H1 (cell line): ENCODE data around the gene TMEM147. TPM values are rescaled to one million over a fixed set of nuclear protein-coding genes. Genes with fewer than 3 reads are reported as not detected.

Experiments
- CTCF ChIA-PET: fragments of 300-600 bp; sonication (Branson Sonifier 250); formaldehyde crosslinking; loops from one replicate; lab custom pipeline; 2021; ENCODE audit not compliant: partially characterized antibody; lab: Charles Lee
- POLR2A ChIA-PET: fragments of 300-600 bp; sonication (Branson Sonifier 250); formaldehyde crosslinking; loops from one replicate; lab custom pipeline; 2021; ENCODE audit warnings: inconsistent platforms; ENCODE audit not compliant: partially characterized antibody; lab: Charles Lee
- DNase-seq, 2 experiments: peaks; one replicate each; pipeline versions ENCODE4 v3.0.0 to v3.0.0-alpha.2; 2010 to 2022; ENCODE audit warnings: low spot score in 2 of 2, low read depth in 1 of 2, mixed read lengths in 1 of 2
- FAIRE-seq: peaks from 2 replicates; lab custom pipeline; 2011; peaks lifted over from hg19 to GRCh38; lab: Jason Lieb, UNC
- H2AFZ ChIP-seq: 2 replicates; pipeline ENCODE4 v1.8.1; 2012; ENCODE audit warnings: low read length, inconsistent platforms
- H2AK5ac ChIP-seq: 2 replicates; pipeline ENCODE4 v1.6.1; 2013; ENCODE audit warnings: low read depth, low read length
- H2BK120ac ChIP-seq: replicated peaks from 2 replicates; pipeline ENCODE3; 2013; ENCODE audit warnings: low read depth, low read length, inconsistent platforms
- H2BK12ac ChIP-seq: 2 replicates; pipeline ENCODE4 v1.6.1; 2013; ENCODE audit warnings: low read depth, low read length
- H2BK15ac ChIP-seq: 2 replicates; pipeline ENCODE4 v1.6.1; 2013; ENCODE audit warnings: low read length
- H2BK20ac ChIP-seq: 2 replicates; pipeline ENCODE4 v1.6.1; 2013; ENCODE audit warnings: low read length
- H2BK5ac ChIP-seq: 2 replicates; pipeline ENCODE4 v1.6.1; 2013; ENCODE audit warnings: low read depth, low read length
- H3K14ac ChIP-seq: 2 replicates; pipeline ENCODE4 v1.6.1; 2013; ENCODE audit warnings: inconsistent platforms; ENCODE audit not compliant: insufficient read length
- H3K18ac ChIP-seq: 2 replicates; pipeline ENCODE4 v1.6.1; 2013; ENCODE audit warnings: low read length; ENCODE audit errors: extremely low read depth
- H3K23ac ChIP-seq: 2 replicates; pipeline ENCODE4 v1.6.1; 2013; ENCODE audit warnings: inconsistent platforms; ENCODE audit not compliant: insufficient read length
- H3K23me2 ChIP-seq: 2 replicates; pipeline ENCODE4 v1.6.1; 2013; ENCODE audit warnings: low read depth, low read length
- H3K27ac ChIP-seq: 2 replicates; pipeline ENCODE4 v1.6.1; 2011; ENCODE audit warnings: low read depth, low read length, inconsistent platforms
- H3K27me3 ChIP-seq, 4 experiments: replicated peaks in 1 of 4; 1 replicate in 1 of 4; 2 replicates in 3 of 4; pipeline versions ENCODE4 v1.6.1 to v1.8.1; 2011 to 2013; ENCODE audit warnings: low read length in 3 of 4, mild to moderate bottlenecking in 3 of 4, inconsistent platforms in 2 of 4, mixed read lengths in 2 of 4, moderate library complexity in 1 of 4; ENCODE audit not compliant: control insufficient read depth in 3 of 4, insufficient read depth in 3 of 4; ENCODE audit errors: extremely low read depth in 1 of 4
- H3K36me3 ChIP-seq, 4 experiments: 2 replicates each; pipeline versions ENCODE4 v1.6.1 to v1.8.1; 2011 to 2013; ENCODE audit warnings: mild to moderate bottlenecking in 4 of 4, low read length in 3 of 4, moderate library complexity in 2 of 4, control low read depth in 1 of 4, inconsistent platforms in 1 of 4; ENCODE audit not compliant: insufficient read depth in 4 of 4, control insufficient read depth in 2 of 4
- H3K4ac ChIP-seq: replicated peaks from 2 replicates; pipeline ENCODE3; 2013; ENCODE audit warnings: low read length, low read depth, mixed read lengths, inconsistent platforms; ENCODE audit not compliant: insufficient read length
- H3K4me1 ChIP-seq, 4 experiments: replicated peaks in 1 of 4; 1 replicate in 1 of 4; 2 replicates in 3 of 4; pipeline versions ENCODE4 v1.6.1 to v1.8.1; 2011 to 2013; ENCODE audit warnings: low read length in 3 of 4, inconsistent platforms in 2 of 4, mixed read lengths in 1 of 4; ENCODE audit not compliant: insufficient read depth in 4 of 4, control insufficient read depth in 3 of 4
- H3K4me2 ChIP-seq, 2 experiments: 2 replicates each; pipeline versions ENCODE4 v1.6.1 to v1.8.1; 2011 to 2013; ENCODE audit warnings: low read depth in 2 of 2, low read length in 2 of 2, control low read depth in 1 of 2, inconsistent platforms in 1 of 2, mild to moderate bottlenecking in 1 of 2; ENCODE audit not compliant: insufficient read depth in 1 of 2
- H3K4me3 ChIP-seq, 4 experiments: fragments of 200-600, 300-600 bp in 1 of 4; sonication (generic), shearing (Covaris generic), sonication (Bioruptor Twin) in 1 of 4; 2 replicates each; pipeline versions ENCODE4 v1.5.1 to v1.8.1; 2011 to 2016; ENCODE audit warnings: low read length in 4 of 4, low read depth in 3 of 4, control low read depth in 2 of 4, inconsistent platforms in 2 of 4, mild to moderate bottlenecking in 2 of 4, mixed read lengths in 1 of 4, moderate library complexity in 1 of 4; ENCODE audit not compliant: insufficient read depth in 2 of 4; ENCODE audit errors: extremely low read depth in 1 of 4
- H3K56ac ChIP-seq: replicated peaks from 2 replicates; pipeline ENCODE3; 2013; ENCODE audit warnings: low read depth, mild to moderate bottlenecking, mixed read lengths, low read length, inconsistent platforms; ENCODE audit not compliant: insufficient read length
- H3K79me1 ChIP-seq: 2 replicates; pipeline ENCODE4 v1.6.1; 2013; ENCODE audit warnings: low read depth, low read length, control low read depth
- H3K79me2 ChIP-seq, 2 experiments: 2 replicates each; pipeline versions ENCODE4 v1.6.1 to v1.8.1; 2012 to 2013; ENCODE audit warnings: low read length in 2 of 2, mild to moderate bottlenecking in 2 of 2, inconsistent platforms in 1 of 2; ENCODE audit not compliant: insufficient read depth in 2 of 2, control insufficient read depth in 1 of 2
- H3K9ac ChIP-seq, 4 experiments: replicated peaks in 1 of 4; 1 replicate in 1 of 4; 2 replicates in 3 of 4; pipeline versions ENCODE4 v1.6.1 to v1.8.1; 2011 to 2013; ENCODE audit warnings: low read depth in 3 of 4, low read length in 3 of 4, control low read depth in 2 of 4, mild to moderate bottlenecking in 2 of 4, moderate library complexity in 2 of 4, inconsistent platforms in 1 of 4; ENCODE audit errors: extremely low read depth in 1 of 4
- H3K9me3 ChIP-seq, 2 experiments: 2 replicates each; pipeline versions ENCODE4 v1.6.1 to v1.8.1; 2012 to 2013; ENCODE audit warnings: mild to moderate bottlenecking in 2 of 2, moderate library complexity in 2 of 2, control low read depth in 1 of 2, inconsistent platforms in 1 of 2, low read depth in 1 of 2, low read length in 1 of 2, mixed read lengths in 1 of 2; ENCODE audit not compliant: insufficient read depth in 2 of 2
- H4K20me1 ChIP-seq, 2 experiments: replicated peaks in 1 of 2; 2 replicates each; pipeline versions ENCODE3 to v1.8.1; 2011 to 2013; ENCODE audit warnings: inconsistent platforms in 2 of 2, low read length in 2 of 2, mild to moderate bottlenecking in 1 of 2; ENCODE audit not compliant: insufficient read depth in 2 of 2, control insufficient read depth in 1 of 2
- H4K5ac ChIP-seq: 2 replicates; pipeline ENCODE4 v1.6.1; 2013; ENCODE audit warnings: low read length, low read depth, mixed read lengths, inconsistent platforms; ENCODE audit not compliant: insufficient read length
- H4K8ac ChIP-seq: 2 replicates; pipeline ENCODE4 v1.8.0; 2013; ENCODE audit warnings: mild to moderate bottlenecking, moderate library complexity, low read length, inconsistent platforms; ENCODE audit not compliant: insufficient read depth; ENCODE audit errors: extremely low read depth
- H4K91ac ChIP-seq: replicated peaks from 2 replicates; pipeline ENCODE3; 2013; ENCODE audit warnings: low read length, mixed read lengths, inconsistent platforms; ENCODE audit not compliant: insufficient read length
- BACH1 ChIP-seq: IDR thresholded peaks from 2 replicates; pipeline ENCODE4 v1.6.1; 2012; ENCODE audit warnings: low read length, improper control_type of control experiment
- CBX5 ChIP-seq: fragments of 300-800, 300-1000 bp; sonication (generic); IDR thresholded peaks from 2 replicates; pipeline ENCODE4 v1.7.1; 2016; ENCODE audit warnings: antibody characterized with exemption, low read length, low read depth
- CTCF ChIP-seq, 3 experiments: IDR thresholded peaks; 1 replicate in 2 of 3; 2 replicates in 1 of 3; pipeline versions ENCODE4 v1.5.1 to v1.6.1; 2011; ENCODE audit warnings: low read length in 3 of 3, mild to moderate bottlenecking in 3 of 3, inconsistent platforms in 2 of 3, low read depth in 1 of 3, moderate library complexity in 1 of 3; ENCODE audit not compliant: insufficient read depth in 1 of 3; ENCODE audit errors: control extremely low read depth in 1 of 3
- E2F6 ChIP-seq: IDR thresholded peaks from 2 replicates; pipeline ENCODE4 v1.6.1; 2012; ENCODE audit warnings: inconsistent platforms
- EP300 ChIP-seq, 2 experiments: IDR thresholded peaks; 1 replicate in 1 of 2; 2 replicates in 1 of 2; pipeline ENCODE4 v1.6.1; 2011 to 2012; ENCODE audit warnings: low read depth in 2 of 2, low read length in 2 of 2, mild to moderate bottlenecking in 2 of 2, borderline replicate concordance in 1 of 2, inconsistent platforms in 1 of 2, moderate library complexity in 1 of 2
- EZH2 ChIP-seq: fragments of 200-600 bp; sonication (generic); IDR thresholded peaks from 2 replicates; pipeline ENCODE4 v1.7.1; 2012; ENCODE audit warnings: low read depth, mild to moderate bottlenecking, moderate library complexity, low read length, inconsistent platforms; ENCODE audit not compliant: severe bottlenecking
- JUND ChIP-seq: IDR thresholded peaks from 2 replicates; pipeline ENCODE4 v1.6.1; 2011; ENCODE audit warnings: mild to moderate bottlenecking, improper control_type of control experiment, low read length
- MAFK ChIP-seq: IDR thresholded peaks from 2 replicates; pipeline ENCODE4 v1.6.1; 2012; ENCODE audit warnings: low read depth, mild to moderate bottlenecking, improper control_type of control experiment, low read length
- PHF8 ChIP-seq: fragments of 200-600 bp; sonication (generic); conservative IDR thresholded peaks from 2 replicates; pipeline ENCODE4 v1.7.1; 2012; ENCODE audit warnings: low read depth, mild to moderate bottlenecking, inconsistent platforms, low read length, moderate library complexity
- WGBS, 2 experiments: shearing (Covaris generic) in 1 of 2; methylation state at CpG; one replicate each; pipeline versions ENCODE4 v1.1.6 to v1.1.7; 2013 to 2015; ENCODE audit warnings: low lambda C conversion rate in 2 of 2, mixed read lengths in 2 of 2, inconsistent platforms in 1 of 2, low coverage in 1 of 2, missing lambda C conversion rate in 1 of 2; ENCODE audit not compliant: insufficient replicate concordance in 2 of 2, insufficient coverage in 1 of 2, insufficient read length in 1 of 2; ENCODE audit errors: extremely low coverage in 1 of 2, missing lambda C conversion rate in 1 of 2; 5-methylcytosine and 5-hydroxymethylcytosine counted together
- polyA plus RNA-seq, 7 experiments: library from polyadenylated mRNA; depleted of rRNA in 3 of 7; stranded (reverse) in 5 of 7; unstranded in 2 of 7; fragments of >200 nt in 5 of 7; fragments of 200-250 nt in 2 of 7; gene quantifications; 1 replicate in 5 of 7; 2 replicates in 1 of 7; 4 replicates in 1 of 7; pipeline versions ENCODE4 v1.2.1 to v1.2.3, GENCODE V29; 2011 to 2013; ENCODE audit warnings: missing spikeins in 2 of 7, mixed read lengths in 2 of 7
- total RNA-seq: library from RNA; stranded (reverse); fragmentation: NEBNext Ultra II Directional; extraction: Animal tissue kit (Norgen Biotek cat#: 25700); gene quantifications from 2 replicates; pipeline ENCODE4 v1.2.1, GENCODE V29; 2021

Gene TMEM147
- total and polyA plus RNA-seq, 2 of the 8 experiments (the other 6 are each of a cell fraction or from before 2014, with no cell fraction given), result 159 to 418 TPM

GRCh38 chr19:35559281-35559659, 13.8 kb downstream of the TMEM147 start:
- Histone ChIP-seq H3K4ac (no peak overlapping the region), H3K9ac (no peak overlapping the region), H2BK12ac (no peak overlapping the region), H3K56ac (no peak overlapping the region), H3K4me2 (no peak overlapping the region; a peak in 1 of 4 replicates), H2BK15ac (no peak overlapping the region), H2AFZ (no peak overlapping the region), H3K36me3 (no peaks in the 10 kb centered on the region), H3K27me3 (peaks cover 0 to 16% (median 12%) of the 10 kb centered on the region in 4 experiments; a peak in 5 of 7 replicates), H3K14ac (no peak overlapping the region), H3K23ac (no peak overlapping the region), H3K9me3 (no peaks in the 10 kb centered on the region; a peak in 1 of 4 replicates), H2AK5ac (no peak overlapping the region), H2BK5ac (no peak overlapping the region), H4K5ac (no peak overlapping the region), H2BK120ac (no peak overlapping the region), H3K79me1 (no peaks in the 10 kb centered on the region), H4K20me1 (peaks cover 7 to 8% of the 10 kb centered on the region in 2 experiments), H2BK20ac (no peak overlapping the region), H3K4me1 (peaks cover 0 to 6% (median 4%) of the 10 kb centered on the region in 4 experiments; a peak in 3 of 7 replicates), H3K4me3 (no peak overlapping the region; a peak in 2 of 8 replicates), H3K27ac (no peak overlapping the region), H3K18ac (no peak overlapping the region), H3K23me2 (peaks cover 4% of the 10 kb centered on the region; the same call in 1 of the 2 replicates), H4K91ac (no peak overlapping the region), H3K79me2 (no peaks in the 10 kb centered on the region), H4K8ac (no peak overlapping the region)
- FAIRE-seq (no peak), DNase-seq (no peak)
- 89% methylated on average over 11 of the region's 11 CpGs; no CpG with 5 or more reads in 1 of the 2 experiments for WGBS, 2 experiments
- CTCF ChIA-PET, result interaction anchor here (1.2 to 7.7 kb wide), 6 partner anchors 10 to 279 kb away, joined by 3 to 90 read pairs (median 5); partner anchors contain the start of genes HAUS5 and PMIS2
- POLR2A ChIA-PET, result interaction anchor here (1.0 to 1.4 kb wide), 2 partner anchors 17 to 62 kb away, joined by 3 read pairs; no protein-coding TSS in a partner anchor
- TF ChIP-seq CBX5 (no peak), BACH1 (no peak), EP300 (IDR thresholded peaks at IDR 0.05; ENCODE audit: borderline replicate concordance in 1 of 2, low read depth in 2 of 2, low read length in 2 of 2) (no peak), CTCF (IDR thresholded peaks at IDR 0.05; ENCODE audit: control extremely low read depth in 1 of 3, insufficient read depth in 1 of 3, low read depth in 1 of 3, low read length in 3 of 3) (no peak), JUND (no peak), PHF8 (no peak), EZH2 (no peak), MAFK (no peak), E2F6 (no peak)
